Testis (tissue), 3 donors: ENCODE results near the gene FBN1. TPM values are rescaled to one million over a fixed set of nuclear protein-coding genes. Genes with fewer than 3 reads are reported as not detected.

Source experiments
- DNase-seq: peaks from one replicate; pipeline ENCODE4 v3.0.0-alpha.2; 2019
- H3K27ac ChIP-seq, 2 donors: fragments of 200-600 bp; sonication (generic); one replicate each; pipeline ENCODE4 v1.5.1; 2019
- H3K27me3 ChIP-seq: fragments of 200-600 bp; sonication (generic); one replicate; pipeline ENCODE4 v1.5.1; 2019
- H3K36me3 ChIP-seq: fragments of 200-600 bp; sonication (generic); one replicate; pipeline ENCODE4 v1.5.1; 2017; ENCODE audit warnings: low read depth; ENCODE audit errors: missing control alignments
- H3K4me1 ChIP-seq: fragments of 200-600 bp; sonication (generic); one replicate; pipeline ENCODE4 v1.5.1; 2019
- H3K4me3 ChIP-seq, 2 donors: fragments of 200-600 bp; sonication (generic); one replicate each; pipeline ENCODE4 v1.5.1; 2017 to 2019
- H3K9me3 ChIP-seq: fragments of 200-600 bp; sonication (generic); one replicate; pipeline ENCODE4 v1.5.1; 2017
- POLR2A ChIP-seq: fragments of 450-650 bp; IDR thresholded peaks from one replicate; pipeline ENCODE4 v1.6.1; 2017; ENCODE audit warnings: antibody characterized with exemption, mild to moderate bottlenecking, moderate library complexity
- WGBS, 2 donors: methylation state at CpG; one replicate each; pipeline ENCODE4 v1.1.5; 2018; 5-methylcytosine and 5-hydroxymethylcytosine counted together
- intact Hi-C: fragments of 100-400 bp; cut with DNase I; formaldehyde crosslinking; loops from one replicate; pipeline ENCODE4 v1.15.1; 2023; ENCODE audit warnings: low total_unique reads
- polyA plus RNA-seq: library from polyadenylated mRNA; stranded (reverse); fragments of 350-450 nt; fragmentation: Illumina TruSeq; extraction: RNeasy Lipid Tissue Mini Kit (QIAGEN cat#74804); gene quantifications from one replicate; pipeline ENCODE4 v1.2.3, GENCODE V29; 2014; ENCODE audit warnings: low read depth, low replicate concordance; ENCODE audit not compliant: insufficient read depth
- total RNA-seq, 2 donors: library from RNA; depleted of rRNA; stranded (reverse); fragments of >200 nt; gene quantifications; one replicate each; pipeline ENCODE4 v1.2.3, GENCODE V29; 2016
- TF ChIP-seq, protein P1 (sequence below), 3 experiments: fragments of 450-650 bp in 2 of 3; fragments of 200-600 bp in 1 of 3; sonication (generic) in 1 of 3; IDR thresholded peaks; one replicate each; pipeline ENCODE4 v1.5.1; 2016 to 2019; ENCODE audit warnings: antibody characterized with exemption in 3 of 3, mild to moderate bottlenecking in 2 of 3, moderate library complexity in 1 of 3

Gene FBN1
- total and polyA plus RNA-seq, 3 donors from 2014 or later = 48.5 to 77.1 (median 68.7) TPM

DNA sequence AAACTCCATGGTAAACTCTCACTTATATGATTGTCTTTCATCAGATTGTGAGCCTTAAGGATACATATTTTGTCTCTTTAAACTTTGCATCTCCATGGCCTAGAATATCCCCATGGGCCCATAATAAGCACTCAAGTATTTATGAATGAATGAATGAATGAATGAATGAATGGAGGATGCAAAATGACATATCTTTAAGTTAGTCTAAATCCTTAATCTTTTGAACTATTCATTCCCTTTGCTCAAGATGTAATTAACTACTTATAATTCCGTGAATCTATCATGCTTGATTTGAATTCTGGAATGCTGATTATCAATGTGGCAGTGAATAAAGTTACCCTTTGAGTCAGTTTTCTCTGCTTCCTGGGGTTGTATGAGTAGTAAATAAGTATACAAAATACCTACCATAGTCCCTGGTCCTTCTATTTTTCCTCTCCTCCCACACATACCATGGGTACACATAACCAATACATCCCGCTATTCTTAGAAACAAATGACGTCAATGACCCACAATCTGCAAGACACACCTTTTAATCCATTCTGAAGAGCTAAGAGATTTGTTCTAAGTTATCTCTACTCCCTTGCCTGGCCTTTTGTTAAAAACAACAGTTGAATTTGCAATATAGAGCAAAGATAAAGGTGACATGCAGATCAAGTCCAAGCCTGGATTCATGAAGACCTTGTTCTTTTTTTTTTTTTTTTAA, 94.5 kb downstream of the FBN1 start:
- no peak for TF ChIP-seq POLR2A
- TF ChIP-seq, protein P1, sequence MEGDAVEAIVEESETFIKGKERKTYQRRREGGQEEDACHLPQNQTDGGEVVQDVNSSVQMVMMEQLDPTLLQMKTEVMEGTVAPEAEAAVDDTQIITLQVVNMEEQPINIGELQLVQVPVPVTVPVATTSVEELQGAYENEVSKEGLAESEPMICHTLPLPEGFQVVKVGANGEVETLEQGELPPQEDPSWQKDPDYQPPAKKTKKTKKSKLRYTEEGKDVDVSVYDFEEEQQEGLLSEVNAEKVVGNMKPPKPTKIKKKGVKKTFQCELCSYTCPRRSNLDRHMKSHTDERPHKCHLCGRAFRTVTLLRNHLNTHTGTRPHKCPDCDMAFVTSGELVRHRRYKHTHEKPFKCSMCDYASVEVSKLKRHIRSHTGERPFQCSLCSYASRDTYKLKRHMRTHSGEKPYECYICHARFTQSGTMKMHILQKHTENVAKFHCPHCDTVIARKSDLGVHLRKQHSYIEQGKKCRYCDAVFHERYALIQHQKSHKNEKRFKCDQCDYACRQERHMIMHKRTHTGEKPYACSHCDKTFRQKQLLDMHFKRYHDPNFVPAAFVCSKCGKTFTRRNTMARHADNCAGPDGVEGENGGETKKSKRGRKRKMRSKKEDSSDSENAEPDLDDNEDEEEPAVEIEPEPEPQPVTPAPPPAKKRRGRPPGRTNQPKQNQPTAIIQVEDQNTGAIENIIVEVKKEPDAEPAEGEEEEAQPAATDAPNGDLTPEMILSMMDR (IDR thresholded peaks at IDR 0.05) = no peak
- Histone ChIP-seq H3K27me3 (no peaks in the 10 kb centered on the region), H3K9me3 (no peaks in the 10 kb centered on the region), H3K27ac (no peak overlapping the region), H3K36me3 (no peaks in the 10 kb centered on the region), H3K4me1 (peaks cover 3% of the 10 kb centered on the region), H3K4me3 (no peak overlapping the region)
- DNase-seq = no peak
- WGBS, 2 donors = 68 to 78% methylated on average over 3 of the region's 3 CpGs
- intact Hi-C loops = no loop called here

DNA sequence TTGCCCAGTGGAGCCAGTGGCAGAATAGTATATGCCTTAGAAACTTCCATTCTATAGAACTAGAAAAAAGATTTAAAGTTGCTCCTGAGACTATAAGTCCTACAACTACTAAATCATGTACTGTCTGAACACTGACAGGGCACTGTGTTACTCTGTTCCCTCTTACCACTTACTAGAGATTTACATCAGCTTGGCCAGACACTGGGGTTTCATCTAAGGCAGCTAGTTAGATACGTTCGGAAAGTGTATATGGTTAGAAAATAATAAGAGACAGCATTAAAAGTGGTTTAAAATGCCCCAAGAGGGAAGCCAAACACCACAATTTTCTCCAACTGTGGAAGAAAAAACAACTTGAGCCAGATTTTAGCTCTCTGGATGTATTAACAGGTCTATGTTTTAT, 97.1 kb downstream of the FBN1 start:
- H3K27ac ChIP-seq = no peak overlapping the region
- peaks cover 3% of the 10 kb centered on the region for H3K4me1 ChIP-seq
- no peaks in the 10 kb centered on the region for H3K27me3 ChIP-seq
- intact Hi-C loops = no loop called here
- 74 to 75% methylated on average over 2 of the region's 2 CpGs for WGBS, 2 donors
- H3K9me3 ChIP-seq = no peaks in the 10 kb centered on the region
- no peak overlapping the region for H3K4me3 ChIP-seq
- H3K36me3 ChIP-seq = no peaks in the 10 kb centered on the region
- TF ChIP-seq, protein P1 (IDR thresholded peaks at IDR 0.05) = no peak
- no peak for DNase-seq

DNA sequence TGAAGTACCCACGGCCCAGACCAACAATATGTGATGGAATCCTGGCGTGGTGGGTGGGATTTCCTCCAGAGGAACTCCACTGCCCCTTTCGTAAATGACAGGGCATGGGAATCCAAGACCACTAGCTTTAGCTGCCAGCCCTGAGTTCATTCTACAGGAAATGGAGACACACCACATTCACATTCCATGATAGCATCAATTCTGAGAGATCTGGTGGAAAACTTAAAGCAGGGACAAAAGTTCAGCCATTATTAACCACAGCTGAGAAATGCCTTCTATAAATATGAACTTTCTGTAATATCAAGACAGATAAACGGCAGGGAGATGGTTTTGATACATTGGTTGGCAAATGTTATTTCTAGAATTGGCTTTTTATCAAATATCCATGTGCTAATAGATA, 98.2 kb downstream of the FBN1 start:
- Histone ChIP-seq H3K9me3 (no peaks in the 10 kb centered on the region), H3K27me3 (no peaks in the 10 kb centered on the region), H3K36me3 (no peaks in the 10 kb centered on the region), H3K27ac (no peak overlapping the region), H3K4me1 (peaks cover 3% of the 10 kb centered on the region), H3K4me3 (no peak overlapping the region)
- 75 to 78% methylated on average over 4 of the region's 4 CpGs for WGBS, 2 donors
- TF ChIP-seq, protein P1 (IDR thresholded peaks at IDR 0.05) = no peak
- TF ChIP-seq POLR2A = no peak
- intact Hi-C loops = no loop called here
- no peak for DNase-seq

DNA sequence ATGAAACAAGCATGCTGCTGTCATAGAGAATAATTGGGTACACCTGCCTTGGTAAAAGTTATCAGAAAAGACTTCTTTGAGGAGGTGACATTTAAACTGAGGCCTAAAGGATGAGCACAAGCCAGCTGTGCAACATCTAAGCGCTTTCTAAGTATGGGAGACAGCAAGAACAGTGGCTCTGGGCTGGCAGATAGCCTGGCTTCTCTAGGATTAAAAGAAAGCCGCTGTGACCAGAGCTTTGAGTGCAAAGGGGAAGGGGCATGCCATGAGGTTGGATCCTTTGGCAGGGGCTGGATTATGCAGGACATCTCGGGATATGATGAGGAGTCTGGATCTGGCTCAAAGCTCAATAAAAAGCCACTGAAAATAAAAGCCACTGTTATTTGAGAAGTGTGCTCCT, 99.2 kb downstream of the FBN1 start:
- 67 to 82% methylated on average over 3 of the region's 3 CpGs for WGBS, 2 donors
- no peak for DNase-seq
- TF ChIP-seq POLR2A = no peak
- TF ChIP-seq, protein P1 (IDR thresholded peaks at IDR 0.05) = no peak
- intact Hi-C loops = no loop called here
- H3K27me3 ChIP-seq = no peaks in the 10 kb centered on the region
- no peaks in the 10 kb centered on the region for H3K36me3 ChIP-seq
- no peak overlapping the region for H3K27ac ChIP-seq
- H3K4me1 ChIP-seq = peaks cover 3% of the 10 kb centered on the region
- no peaks in the 10 kb centered on the region for H3K9me3 ChIP-seq
- no peak overlapping the region for H3K4me3 ChIP-seq

DNA sequence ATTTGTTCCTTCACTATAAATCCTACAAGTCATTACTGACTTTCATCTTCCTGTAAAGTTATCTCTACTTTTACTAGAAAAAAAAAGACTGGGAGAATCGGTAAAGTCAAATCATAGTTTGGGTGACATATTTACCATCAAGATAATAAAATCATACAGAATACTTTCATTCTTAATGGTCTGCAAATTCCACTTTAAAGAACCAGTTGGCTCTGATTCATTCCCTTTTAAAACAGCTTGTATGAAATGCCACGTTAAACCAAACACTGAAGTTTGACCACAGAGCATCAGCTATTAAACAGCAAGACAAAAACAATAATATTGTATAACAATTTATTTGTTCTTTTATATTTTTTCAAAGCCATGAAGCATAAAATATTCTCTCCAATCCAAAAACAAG, 100.7 kb downstream of the FBN1 start:
- no peaks in the 10 kb centered on the region for H3K36me3 ChIP-seq
- WGBS, 2 donors = 62 to 63% methylated on average over 2 of the region's 2 CpGs
- H3K4me3 ChIP-seq = no peak overlapping the region
- H3K4me1 ChIP-seq = peaks cover 3% of the 10 kb centered on the region
- no peak overlapping the region for H3K27ac ChIP-seq
- intact Hi-C loops = no loop called here
- no peaks in the 10 kb centered on the region for H3K27me3 ChIP-seq
- TF ChIP-seq, protein P1 (IDR thresholded peaks at IDR 0.05) = no peak
- TF ChIP-seq POLR2A = no peak
- no peaks in the 10 kb centered on the region for H3K9me3 ChIP-seq
- no peak for DNase-seq
